Panc1 (cell line): ENCODE results near the gene KMT2C. TPM values are rescaled to one million over a fixed set of nuclear protein-coding genes. Genes with fewer than 3 reads are reported as not detected.

Experiments
- ATAC-seq: fragments of 200-7000 bp; cut with Tn5 transposase; 2 replicates; pipeline ENCODE4 v1.9.1; 2020; ENCODE audit warnings: mild to moderate bottlenecking, moderate library complexity
- BruUV-seq: library from RNA; stranded (reverse); fragments of 400-500 nt; replicated peaks from 2 replicates; lab custom pipeline; 2021; lab: Mats Ljungman, UMichigan
- CTCF ChIA-PET: fragments of 300-600 bp; sonication (Branson Sonifier 250); formaldehyde crosslinking; loops from one replicate; lab custom pipeline; 2022; ENCODE audit warnings: antibody characterized with exemption; lab: Charles Lee
- POLR2A ChIA-PET: fragments of 300-600 bp; sonication (Branson Sonifier 250); formaldehyde crosslinking; loops from one replicate; lab custom pipeline; 2022; ENCODE audit warnings: antibody characterized with exemption; lab: Charles Lee
- DNase-seq: peaks from one replicate; pipeline ENCODE4 v3.0.0-alpha.2; 2010; ENCODE audit warnings: low read depth, low spot score
- H3K27ac ChIP-seq: 2 replicates; pipeline ENCODE4 v1.5.1; 2011; ENCODE audit warnings: mild to moderate bottlenecking, low read length, inconsistent platforms
- H3K27me3 ChIP-seq: fragments of 200-500 bp; sonication (Bioruptor generic); 2 replicates; pipeline ENCODE4 v1.6.0; 2014; ENCODE audit warnings: low read length, inconsistent platforms; ENCODE audit not compliant: control insufficient read depth, insufficient read depth
- H3K36me3 ChIP-seq: fragments of 200-500 bp; sonication (Bioruptor generic); 2 replicates; pipeline ENCODE4 v1.5.1; 2014; ENCODE audit warnings: inconsistent platforms, mild to moderate bottlenecking, low read length, moderate library complexity; ENCODE audit not compliant: control insufficient read depth, insufficient read depth
- H3K4me1 ChIP-seq: 2 replicates; pipeline ENCODE4 v1.5.1; 2011; ENCODE audit warnings: inconsistent platforms, mild to moderate bottlenecking, low read length, moderate library complexity; ENCODE audit not compliant: control insufficient read depth, insufficient read depth
- H3K4me3 ChIP-seq, 2 experiments: 2 replicates each; pipeline ENCODE4 v1.5.1; 2011 to 2012; ENCODE audit warnings: low read depth in 2 of 2, low read length in 2 of 2, mild to moderate bottlenecking in 2 of 2, inconsistent platforms in 1 of 2, moderate library complexity in 1 of 2
- H3K9me3 ChIP-seq: fragments of 200-500 bp; sonication (Bioruptor generic); 2 replicates; pipeline ENCODE4 v1.5.1; 2014; ENCODE audit warnings: low read depth, mild to moderate bottlenecking, inconsistent platforms, low read length, moderate library complexity; ENCODE audit not compliant: control insufficient read depth, insufficient read depth
- CTCF ChIP-seq: fragments of 450-650 bp; IDR thresholded peaks from 2 replicates; pipeline ENCODE4 v1.5.1; 2017; ENCODE audit warnings: mild to moderate bottlenecking
- POLR2AphosphoS5 ChIP-seq: IDR thresholded peaks from 2 replicates; pipeline ENCODE4 v1.6.1; 2012; ENCODE audit warnings: mild to moderate bottlenecking, low read depth, low read length, moderate library complexity
- REST ChIP-seq, 2 experiments: IDR thresholded peaks; 2 replicates each; pipeline ENCODE4 v1.6.1; 2011 to 2012; ENCODE audit warnings: low read depth in 2 of 2, control low read depth in 1 of 2, low read length in 1 of 2, mild to moderate bottlenecking in 1 of 2, moderate library complexity in 1 of 2; ENCODE audit not compliant: insufficient read depth in 1 of 2
- SIN3A ChIP-seq: IDR thresholded peaks from 2 replicates; pipeline ENCODE4 v1.6.1; 2012; ENCODE audit warnings: low read depth, mild to moderate bottlenecking, low read length, moderate library complexity, borderline replicate concordance; ENCODE audit not compliant: insufficient read depth
- TCF7L2 ChIP-seq: IDR thresholded peaks from 2 replicates; pipeline ENCODE4 v1.6.1; 2011; ENCODE audit warnings: mild to moderate bottlenecking, low read depth, low read length, inconsistent platforms
- in situ Hi-C: cut with HindIII; loops from 2 replicates; pipeline ENCODE4 v1.10.0; 2016; ENCODE audit warnings: low sequenced_read_pairs, low pct_unique_long_range_greater_than_20kb
- intact Hi-C: fragments of 100-400 bp; cut with micrococcal nuclease; formaldehyde crosslinking; loops from one replicate; pipeline ENCODE4 v1.10.0; 2022; ENCODE audit not compliant: unreplicated experiment
- total RNA-seq: library from RNA; stranded (reverse); gene quantifications from one replicate; pipeline ENCODE4 v1.2.1, GENCODE V29; 2021; ENCODE audit not compliant: unreplicated experiment

The KMT2C gene
- total RNA-seq, 1 experiment from 2014 or later, result 42.5 TPM

- BruUV-seq, result no TSS peak
- Histone ChIP-seq H3K36me3 (no peaks in the 10 kb centered on the region), H3K9me3 (no peaks in the 10 kb centered on the region), H3K4me1 (peaks cover 5% of the 10 kb centered on the region; the same call in 1 of the 2 replicates), H3K27me3 (no peaks in the 10 kb centered on the region), H3K27ac (no peak overlapping the region), H3K4me3 (no peak overlapping the region)
- TF ChIP-seq CTCF (no peak), POLR2AphosphoS5 (no peak), SIN3A (no peak), TCF7L2 (no peak), REST (IDR thresholded peaks at IDR 0.05; ENCODE audit: insufficient read depth in 1 of 2, low read depth in 2 of 2, low read length in 1 of 2) (no peak)
- intact Hi-C loops, result loop anchor here (5.0 to 10.0 kb wide), 2 partner anchors 95 to 367 kb away; partner anchors contain the start of gene KMT2C
- POLR2A ChIA-PET, result interaction anchor here (0.5 kb wide), 1 partner anchor 104 kb away, joined by 10 read pairs; no protein-coding TSS in a partner anchor
- CTCF ChIA-PET, result interaction anchor here (1.3 kb wide), 1 partner anchor 370 kb away, joined by 3 read pairs; no protein-coding TSS in a partner anchor
- DNase-seq (no peak), ATAC-seq (no peak)
- in situ Hi-C loops, result no loop called here
Measured at GRCh38 chr7:152340161-152340560, 95.6 kb downstream of the KMT2C start.

- no peak overlapping the region for H3K27ac ChIP-seq
- POLR2A ChIA-PET, result no interaction called here
- in situ Hi-C loops (no loop called here), intact Hi-C loops (no loop called here)
- no peak for ATAC-seq
- no peak for DNase-seq
- no peaks in the 10 kb centered on the region for H3K9me3 ChIP-seq
- BruUV-seq, result no TSS peak
- no peaks in the 10 kb centered on the region for H3K27me3 ChIP-seq
- H3K36me3 ChIP-seq, result no peaks in the 10 kb centered on the region
- CTCF ChIA-PET, result no interaction called here
- no peak overlapping the region for H3K4me3 ChIP-seq
- H3K4me1 ChIP-seq, result peaks cover 5% of the 10 kb centered on the region; the same call in 1 of the 2 replicates
- TF ChIP-seq CTCF (no peak), SIN3A (no peak), POLR2AphosphoS5 (no peak), TCF7L2 (no peak), REST (IDR thresholded peaks at IDR 0.05; ENCODE audit: insufficient read depth in 1 of 2, low read depth in 2 of 2, low read length in 1 of 2) (no peak)
Measured at GRCh38 chr7:152338561-152338960, 97.2 kb downstream of the KMT2C start.
